Adrenal gland (tissue), 12 donors: ENCODE data around the gene RBKS. TPM values are rescaled to one million over a fixed set of nuclear protein-coding genes. Genes with fewer than 3 reads are reported as not detected.
"Not testable (repeated sequence)": the region's sequence is repeated elsewhere in the genome, so short reads cannot be mapped to it uniquely, and the experiment has no call there.

Source experiments
- DNase-seq, 7 donors: peaks; one replicate each; pipeline ENCODE4 v3.0.0-alpha.2; 2019 to 2020
- H3K27ac ChIP-seq, 5 donors: fragments of 200-600 bp; sonication (generic) in 4 of 5; 1 replicate in 3 of 5; 2 replicates in 2 of 5; pipeline versions ENCODE4 v1.5.1 to v1.8.0; 2016 to 2020; ENCODE audit warnings: mild to moderate bottlenecking in 1 of 5
- H3K27me3 ChIP-seq: fragments of 200-600 bp; 2 replicates; pipeline ENCODE4 v1.8.0; 2021
- H3K36me3 ChIP-seq, 2 donors: fragments of 200-600 bp; replicated peaks in 1 of 2; 1 replicate in 1 of 2; 2 replicates in 1 of 2; pipeline versions ENCODE4 v1.5.1 to v1.8.0; 2018 to 2022
- H3K4me1 ChIP-seq, 2 donors: fragments of 200-600 bp; replicated peaks in 1 of 2; 1 replicate in 1 of 2; 2 replicates in 1 of 2; pipeline versions ENCODE4 v1.5.1 to v1.8.0; 2018 to 2021
- H3K4me3 ChIP-seq, 4 donors: fragments of 200-600 bp; sonication (generic) in 3 of 4; one replicate each; pipeline ENCODE4 v1.5.1; 2016 to 2018
- H3K9me3 ChIP-seq, 3 donors: fragments of 200-600 bp; sonication (generic) in 1 of 3; replicated peaks in 1 of 3; 1 replicate in 2 of 3; 2 replicates in 1 of 3; pipeline versions ENCODE4 v1.5.1 to v1.8.0; 2016 to 2021
- CTCF ChIP-seq, 6 experiments: fragments of 450-650 bp in 4 of 6; fragments of 200-600 bp in 2 of 6; sonication (generic) in 1 of 6; IDR thresholded peaks; 1 replicate in 5 of 6; 2 replicates in 1 of 6; pipeline versions ENCODE4 v1.5.1 to v1.8.0; 2016 to 2021; ENCODE audit warnings: antibody characterized with exemption in 6 of 6, mild to moderate bottlenecking in 2 of 6, moderate library complexity in 1 of 6
- POLR2A ChIP-seq, 2 donors: fragments of 450-650 bp; IDR thresholded peaks; one replicate each; pipeline ENCODE4 v1.6.1; 2017; ENCODE audit warnings: antibody characterized with exemption in 2 of 2, mild to moderate bottlenecking in 2 of 2, moderate library complexity in 1 of 2
- WGBS, 4 donors: extraction: QIAGEN DNeasy Blood & Tissue Kit in 2 of 4; methylation state at CpG; one replicate each; pipeline versions ENCODE4 v1.1.5 to v1.1.7; 2013 to 2017; 5-methylcytosine and 5-hydroxymethylcytosine counted together
- intact Hi-C, 2 donors: fragments of 100-400 bp; cut with DNase I; formaldehyde crosslinking; loops; one replicate each; pipeline versions ENCODE4 v1.14.1 to v1.15.0; 2022 to 2023
- polyA plus RNA-seq, 3 donors: library from polyadenylated mRNA; stranded (reverse); fragments of 200-250 nt in 2 of 3; fragments of 350-450 nt in 1 of 3; fragmentation: Illumina TruSeq in 1 of 3; extraction: RNeasy Lipid Tissue Mini Kit (QIAGEN cat#74804) in 1 of 3; gene quantifications; one replicate each; pipeline ENCODE4 v1.2.3, GENCODE V29; 2013 to 2014
- total RNA-seq, 9 donors: library from RNA; depleted of rRNA in 4 of 9; stranded (reverse); fragments of >200 nt in 4 of 9; fragments of 120-200 nt in 1 of 9; fragmentation: NEBNext Ultra II Directional in 1 of 9; extraction: Animal tissue kit (Norgen Biotek cat#: 25700) in 1 of 9; gene quantifications; one replicate each; pipeline versions ENCODE4 v1.1.0 to v1.2.4, GENCODE V29; 2013 to 2023
- donor health status: healthy with polysubstance abuse.
- donor health status: Bipolar disorder and iron deficiency.
- donor health status: DM: yes; HTN: yes; CAD: no.
- donor health status: DM: no; HTN: no; CAD: no.
- donor health status: DM: no; HTN: no; CAD: no.
- donor health status: DM: yes; HTN: yes; CAD: no.

RBKS gene
- total and polyA plus RNA-seq, 12 donors: 9.1 to 54.4 (median 20.3) TPM

- Histone ChIP-seq H3K4me3 (no peak overlapping the region), H3K27ac (peak overlapping the region in 2 of 5 donors; percentile 38 to 50), H3K9me3 (no peaks in the 10 kb centered on the region), H3K4me1 (peaks cover 33 to 50% of the 10 kb centered on the region in 2 donors), H3K36me3 (no peaks in the 10 kb centered on the region), H3K27me3 (no peaks in the 10 kb centered on the region)
- TF ChIP-seq CTCF (IDR thresholded peaks at IDR 0.05) (no peak), POLR2A (IDR thresholded peaks at IDR 0.05) (no peak)
- no peak for DNase-seq
- WGBS, 4 donors: 46 to 81% (median 67%) methylated on average over 1 of the region's 1 CpG
- intact Hi-C loops: loop anchor here in 1 of 2 donors (10.0 kb wide), 1 partner anchor 110 kb away; the partner anchor contains the start of gene MRPL33
Observed at GRCh38 chr2:27885234-27885633, 5.0 kb downstream of the RBKS start.

GRCh38 chr2:27884601-27885000, 5.6 kb downstream of the RBKS start:
- H3K27me3 ChIP-seq: no peaks in the 10 kb centered on the region
- peak overlapping the region in 1 of 5 donors; percentile 50 for H3K27ac ChIP-seq
- no peaks in the 10 kb centered on the region for H3K36me3 ChIP-seq
- TF ChIP-seq CTCF (IDR thresholded peaks at IDR 0.05) (no peak), POLR2A (IDR thresholded peaks at IDR 0.05) (no peak)
- no peak overlapping the region for H3K4me3 ChIP-seq
- no peak for DNase-seq
- 5 to 26% (median 7%) methylated on average over 2 of the region's 2 CpGs for WGBS, 4 donors
- H3K4me1 ChIP-seq: peaks cover 33 to 50% of the 10 kb centered on the region in 2 donors
- intact Hi-C loops: loop anchor here in 1 of 2 donors (10.0 kb wide), 1 partner anchor 110 kb away; the partner anchor contains the start of gene MRPL33
- H3K9me3 ChIP-seq: no peaks in the 10 kb centered on the region

- intact Hi-C loops: loop anchor here in 1 of 2 donors (10.0 kb wide), 1 partner anchor 108 kb away; the partner anchor contains the start of gene MRPL33
- H3K9me3 ChIP-seq, H3K36me3 ChIP-seq, DNase-seq, H3K4me3 ChIP-seq, H3K27ac ChIP-seq, H3K27me3 ChIP-seq: not testable (repeated sequence)
- peaks cover 19 to 32% of the 10 kb centered on the region in 2 donors for H3K4me1 ChIP-seq
- WGBS, 4 donors: 95 to 100% (median 99%) methylated on average over 1 of the region's 1 CpG
Observed at GRCh38 chr2:27882584-27882922, 7.6 kb downstream of the RBKS start.

GRCh38 chr2:27881815-27882583, 8.2 kb downstream of the RBKS start:
- H3K27ac ChIP-seq, H3K27me3 ChIP-seq, H3K36me3 ChIP-seq, H3K9me3 ChIP-seq, H3K4me3 ChIP-seq, DNase-seq: not testable (repeated sequence)
- intact Hi-C loops: loop anchor here in 1 of 2 donors (10.0 kb wide), 1 partner anchor 107 kb away; the partner anchor contains the start of gene MRPL33
- peaks cover 19 to 26% of the 10 kb centered on the region in 2 donors for H3K4me1 ChIP-seq
- 92 to 96% (median 94%) methylated on average over 4 of the region's 4 CpGs for WGBS, 4 donors

GRCh38 chr2:27878825-27879224, 11.4 kb downstream of the RBKS start:
- Histone ChIP-seq H3K4me3 (no peak overlapping the region), H3K36me3 (no peaks in the 10 kb centered on the region), H3K27ac (no peak overlapping the region), H3K9me3 (no peaks in the 10 kb centered on the region), H3K4me1 (no peaks in the 10 kb centered on the region), H3K27me3 (no peaks in the 10 kb centered on the region)
- DNase-seq: no peak
- intact Hi-C loops: no loop called here
- TF ChIP-seq CTCF (IDR thresholded peaks at IDR 0.05) (no peak), POLR2A (IDR thresholded peaks at IDR 0.05) (no peak)
- WGBS, 4 donors: 76 to 95% (median 85%) methylated on average over 2 of the region's 2 CpGs
